Naive thymus-derived CD4-positive, alpha-beta T cell (primary cell): Measurements from ENCODE around the gene NACC2. TPM values are rescaled to one million over a fixed set of nuclear protein-coding genes. Genes with fewer than 3 reads are reported as not detected.
A peak's percentile ranks its signal among the peaks of the same experiment; 100 is the strongest.

Experiments used
- ATAC-seq: fragments of 150-1000 bp; cut with Tn5 transposase; 2 replicates; pipeline ENCODE4 v1.10.0; 2021; ENCODE audit warnings: mild to moderate bottlenecking, moderate library complexity
- CTCF ChIA-PET: fragments of 350-600 bp; sonication (Branson Sonifier 250); formaldehyde crosslinking; loops from one replicate; lab custom pipeline; 2021; ENCODE audit warnings: antibody characterized with exemption; lab: Charles Lee
- POLR2A ChIA-PET: fragments of 350-600 bp; sonication (Branson Sonifier 250); formaldehyde crosslinking; loops from one replicate; lab custom pipeline; 2021; ENCODE audit warnings: antibody characterized with exemption, inconsistent platforms; lab: Charles Lee
- DNase-seq, 9 donors: peaks; one replicate each; pipeline versions ENCODE4 v3.0.0 to v3.0.0-alpha.2; 2020 to 2022; ENCODE audit warnings: mixed read lengths in 1 of 9
- H3K27ac ChIP-seq: one replicate; pipeline ENCODE4 v1.7.0; 2013; ENCODE audit warnings: mild to moderate bottlenecking, low read depth, low read length, moderate library complexity
- H3K27me3 ChIP-seq, 2 donors: one replicate each; pipeline ENCODE4 v1.7.0; 2013; ENCODE audit warnings: low read length in 2 of 2, mild to moderate bottlenecking in 2 of 2, moderate library complexity in 2 of 2; ENCODE audit not compliant: control insufficient read depth in 2 of 2, insufficient read depth in 2 of 2
- H3K36me3 ChIP-seq, 3 experiments: 1 replicate in 2 of 3; 2 replicates in 1 of 3; pipeline ENCODE4 v1.7.0; 2013; ENCODE audit warnings: low read length in 3 of 3, mild to moderate bottlenecking in 3 of 3, moderate library complexity in 1 of 3; ENCODE audit not compliant: insufficient read depth in 3 of 3, control insufficient read depth in 2 of 3
- H3K4me1 ChIP-seq, 2 donors: one replicate each; pipeline ENCODE4 v1.7.0; 2013; ENCODE audit warnings: low read length in 2 of 2, mild to moderate bottlenecking in 2 of 2, moderate library complexity in 1 of 2; ENCODE audit not compliant: control insufficient read depth in 2 of 2, insufficient read depth in 2 of 2
- H3K4me3 ChIP-seq: 2 replicates; pipeline ENCODE4 v1.7.0; 2013; ENCODE audit warnings: mild to moderate bottlenecking, low read length
- H3K9me3 ChIP-seq, 3 experiments: 1 replicate in 2 of 3; 2 replicates in 1 of 3; pipeline ENCODE4 v1.7.0; 2013; ENCODE audit warnings: low read length in 3 of 3; ENCODE audit not compliant: control insufficient read depth in 2 of 3
- H3K27ac Mint-ChIP-seq, 9 donors: one replicate each; pipeline ENCODE4 v1.8.0; 2020 to 2022; ENCODE audit warnings: mixed read lengths in 9 of 9, mild to moderate bottlenecking in 8 of 9, moderate library complexity in 5 of 9, inconsistent platforms in 2 of 9
- H3K27me3 Mint-ChIP-seq, 5 donors: one replicate each; pipeline ENCODE4 v1.8.0; 2021 to 2022; ENCODE audit warnings: mixed read lengths in 5 of 5, mild to moderate bottlenecking in 1 of 5
- H3K36me3 Mint-ChIP-seq, 5 donors: one replicate each; pipeline ENCODE4 v1.8.0; 2020 to 2022; ENCODE audit warnings: mixed read lengths in 5 of 5, mild to moderate bottlenecking in 3 of 5, inconsistent platforms in 1 of 5
- H3K4me1 Mint-ChIP-seq, 7 donors: one replicate each; pipeline ENCODE4 v1.8.0; 2020 to 2022; ENCODE audit warnings: mixed read lengths in 7 of 7, mild to moderate bottlenecking in 3 of 7, inconsistent platforms in 1 of 7
- H3K4me3 Mint-ChIP-seq, 10 donors: one replicate each; pipeline ENCODE4 v1.8.0; 2020 to 2022; ENCODE audit warnings: mild to moderate bottlenecking in 10 of 10, mixed read lengths in 10 of 10, moderate library complexity in 6 of 10, inconsistent platforms in 2 of 10
- H3K9me3 Mint-ChIP-seq, 11 donors: one replicate each; pipeline ENCODE4 v1.8.0; 2020 to 2022; ENCODE audit warnings: mixed read lengths in 11 of 11, mild to moderate bottlenecking in 4 of 11, inconsistent platforms in 1 of 11, moderate library complexity in 1 of 11
- intact Hi-C, 2 donors: fragments of 100-400 bp; cut with micrococcal nuclease; formaldehyde crosslinking; loops; one replicate each; pipeline ENCODE4 v1.15.1; 2023
- polyA plus RNA-seq, 2 donors: library from polyadenylated mRNA; unstranded; fragments of 300-500 nt; fragmentation: Illumina TruSeq; gene quantifications; one replicate each; pipeline ENCODE4 v1.2.3, GENCODE V29; 2021
- total RNA-seq, 6 experiments: library from RNA in 5 of 6; stranded (reverse) in 5 of 6; gene quantifications; 1 replicate in 5 of 6; 2 replicates in 1 of 6; pipeline ENCODE4 v1.2.3 and lab custom pipeline; 2021 to 2026

The NACC2 gene
- total and polyA plus RNA-seq, 7 experiments from 2014 or later, result 0.92 to 17.7 (median 7.5) TPM

GRCh38 chr9:136051837-136052471 lies 43.1 kb downstream of the NACC2 start:
- ChIA-PET POLR2A (no interaction called here), CTCF (no interaction called here)
- Mint-ChIP-seq H3K4me1 (peaks cover 3 to 26% (median 11%) of the 10 kb centered on the region in 7 donors), H3K27me3 (peaks cover 0 to 14% (median 4%) of the 10 kb centered on the region in 5 donors), H3K27ac (no peak overlapping the region), H3K9me3 (no peaks in the 10 kb centered on the region), H3K36me3 (peaks cover 0 to 7% (median 0%) of the 10 kb centered on the region in 5 donors), H3K4me3 (peak overlapping the region in 9 of 10 donors; percentile 41 to 82 (median 76))
- Histone ChIP-seq H3K9me3 (no peaks in the 10 kb centered on the region), H3K36me3 (peaks cover 0 to 21% (median 0%) of the 10 kb centered on the region in 3 experiments), H3K27me3 (peaks cover 0 to 6% of the 10 kb centered on the region in 2 donors), H3K4me3 (peak overlapping the region; percentile 50), H3K27ac (no peak overlapping the region), H3K4me1 (peaks cover 9% of the 10 kb centered on the region in 2 donors)
- DNase-seq, result no peak
- ATAC-seq, result peak; percentile 61
- intact Hi-C loops, result no loop called here

GRCh38 chr9:136051453-136051836 lies 43.6 kb downstream of the NACC2 start:
- H3K9me3 Mint-ChIP-seq, result no peaks in the 10 kb centered on the region
- ChIA-PET POLR2A (no interaction called here), CTCF (no interaction called here)
- no peaks in the 10 kb centered on the region for H3K9me3 ChIP-seq
- H3K4me1 Mint-ChIP-seq, result peaks cover 3 to 25% (median 10%) of the 10 kb centered on the region in 7 donors
- H3K4me1 ChIP-seq, result peaks cover 9% of the 10 kb centered on the region in 2 donors
- H3K4me3 Mint-ChIP-seq, result peak overlapping the region in 2 of 10 donors; percentile 29 to 76
- H3K27ac Mint-ChIP-seq, result no peak overlapping the region
- DNase-seq (no peak), ATAC-seq (peak; percentile 8)
- H3K36me3 ChIP-seq, result peaks cover 0 to 21% (median 0%) of the 10 kb centered on the region in 3 experiments
- intact Hi-C loops, result no loop called here
- H3K27ac ChIP-seq, result no peak overlapping the region
- H3K4me3 ChIP-seq, result no peak overlapping the region
- H3K36me3 Mint-ChIP-seq, result peaks cover 0 to 7% (median 0%) of the 10 kb centered on the region in 5 donors
- peaks cover 0 to 6% of the 10 kb centered on the region in 2 donors for H3K27me3 ChIP-seq
- peaks cover 0 to 14% (median 4%) of the 10 kb centered on the region in 5 donors for H3K27me3 Mint-ChIP-seq

GRCh38 chr9:136050701-136051452 lies 44.2 kb downstream of the NACC2 start:
- peaks cover 0 to 21% (median 0%) of the 10 kb centered on the region in 3 experiments for H3K36me3 ChIP-seq
- ChIA-PET POLR2A (no interaction called here), CTCF (no interaction called here)
- intact Hi-C loops, result no loop called here
- ATAC-seq (no peak), DNase-seq (no peak)
- peaks cover 3 to 25% (median 10%) of the 10 kb centered on the region in 7 donors for H3K4me1 Mint-ChIP-seq
- no peaks in the 10 kb centered on the region for H3K9me3 Mint-ChIP-seq
- peaks cover 9% of the 10 kb centered on the region in 2 donors for H3K4me1 ChIP-seq
- H3K9me3 ChIP-seq, result no peaks in the 10 kb centered on the region
- H3K4me3 ChIP-seq, result no peak overlapping the region
- no peak overlapping the region for H3K27ac Mint-ChIP-seq
- H3K27ac ChIP-seq, result no peak overlapping the region
- peaks cover 0 to 14% (median 4%) of the 10 kb centered on the region in 5 donors for H3K27me3 Mint-ChIP-seq
- peak overlapping the region in 3 of 10 donors; percentile 29 to 76 (median 49) for H3K4me3 Mint-ChIP-seq
- H3K27me3 ChIP-seq, result peaks cover 0 to 6% of the 10 kb centered on the region in 2 donors
- H3K36me3 Mint-ChIP-seq, result peaks cover 0 to 7% (median 0%) of the 10 kb centered on the region in 5 donors

GRCh38 chr9:136050266-136050700 lies 44.8 kb downstream of the NACC2 start:
- Mint-ChIP-seq H3K9me3 (no peaks in the 10 kb centered on the region), H3K27me3 (peaks cover 0 to 14% (median 4%) of the 10 kb centered on the region in 5 donors), H3K36me3 (peaks cover 0 to 7% (median 0%) of the 10 kb centered on the region in 5 donors), H3K4me3 (peak overlapping the region in 1 of 10 donors; percentile 76), H3K4me1 (peaks cover 3 to 20% (median 6%) of the 10 kb centered on the region in 7 donors), H3K27ac (no peak overlapping the region)
- no peaks in the 10 kb centered on the region for H3K9me3 ChIP-seq
- peaks cover 9% of the 10 kb centered on the region in 2 donors for H3K4me1 ChIP-seq
- H3K27me3 ChIP-seq, result peaks cover 0 to 6% of the 10 kb centered on the region in 2 donors
- DNase-seq (no peak), ATAC-seq (no peak)
- intact Hi-C loops, result no loop called here
- H3K4me3 ChIP-seq, result no peak overlapping the region
- POLR2A ChIA-PET, result no interaction called here
- CTCF ChIA-PET, result no interaction called here
- no peak overlapping the region for H3K27ac ChIP-seq
- H3K36me3 ChIP-seq, result peaks cover 0 to 21% (median 0%) of the 10 kb centered on the region in 3 experiments

- H3K9me3 ChIP-seq, result no peaks in the 10 kb centered on the region
- intact Hi-C loops, result no loop called here
- H3K4me1 ChIP-seq, result peaks cover 6 to 9% of the 10 kb centered on the region in 2 donors
- Mint-ChIP-seq H3K36me3 (peaks cover 0 to 6% (median 0%) of the 10 kb centered on the region in 5 donors), H3K27ac (no peak overlapping the region), H3K4me3 (peak overlapping the region in 1 of 10 donors; percentile 76), H3K27me3 (peaks cover 0 to 14% (median 4%) of the 10 kb centered on the region in 5 donors), H3K4me1 (peaks cover 3 to 18% (median 5%) of the 10 kb centered on the region in 7 donors), H3K9me3 (no peaks in the 10 kb centered on the region)
- H3K4me3 ChIP-seq, result no peak overlapping the region
- peaks cover 0 to 6% of the 10 kb centered on the region in 2 donors for H3K27me3 ChIP-seq
- H3K27ac ChIP-seq, result no peak overlapping the region
- POLR2A ChIA-PET, result no interaction called here
- DNase-seq (no peak), ATAC-seq (no peak)
- peaks cover 0 to 21% (median 0%) of the 10 kb centered on the region in 3 experiments for H3K36me3 ChIP-seq
- CTCF ChIA-PET, result no interaction called here
These were observed 45.4 kb downstream of the NACC2 start for GRCh38 chr9:136049491-136050265.
